ENCODE measurements around the gene RIMS3.

DNA sequence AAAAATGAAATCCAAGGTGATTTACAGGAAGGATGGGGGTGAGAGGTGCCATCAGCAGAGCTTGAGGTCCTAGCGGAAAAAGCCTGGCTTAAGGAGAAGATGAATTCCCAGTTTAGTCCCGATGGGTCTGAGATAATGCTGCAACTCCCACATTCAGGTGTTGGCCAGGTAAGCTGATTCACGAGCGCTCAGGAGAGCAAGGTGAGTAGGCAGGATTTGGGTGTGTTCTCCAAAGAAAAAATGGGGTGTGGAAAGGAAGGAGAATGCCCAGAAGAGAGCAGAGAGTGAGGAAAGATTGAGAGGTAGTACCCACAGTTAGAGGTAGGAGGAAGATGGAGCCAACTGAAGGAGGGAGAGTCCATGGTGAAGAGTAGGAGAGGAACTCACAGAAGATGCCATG, 12.5 kb downstream of the RIMS3 start:
- no peak for TF ChIP-seq POLR2A (IDR thresholded peaks at IDR 0.05)
- TF ChIP-seq, protein P1, sequence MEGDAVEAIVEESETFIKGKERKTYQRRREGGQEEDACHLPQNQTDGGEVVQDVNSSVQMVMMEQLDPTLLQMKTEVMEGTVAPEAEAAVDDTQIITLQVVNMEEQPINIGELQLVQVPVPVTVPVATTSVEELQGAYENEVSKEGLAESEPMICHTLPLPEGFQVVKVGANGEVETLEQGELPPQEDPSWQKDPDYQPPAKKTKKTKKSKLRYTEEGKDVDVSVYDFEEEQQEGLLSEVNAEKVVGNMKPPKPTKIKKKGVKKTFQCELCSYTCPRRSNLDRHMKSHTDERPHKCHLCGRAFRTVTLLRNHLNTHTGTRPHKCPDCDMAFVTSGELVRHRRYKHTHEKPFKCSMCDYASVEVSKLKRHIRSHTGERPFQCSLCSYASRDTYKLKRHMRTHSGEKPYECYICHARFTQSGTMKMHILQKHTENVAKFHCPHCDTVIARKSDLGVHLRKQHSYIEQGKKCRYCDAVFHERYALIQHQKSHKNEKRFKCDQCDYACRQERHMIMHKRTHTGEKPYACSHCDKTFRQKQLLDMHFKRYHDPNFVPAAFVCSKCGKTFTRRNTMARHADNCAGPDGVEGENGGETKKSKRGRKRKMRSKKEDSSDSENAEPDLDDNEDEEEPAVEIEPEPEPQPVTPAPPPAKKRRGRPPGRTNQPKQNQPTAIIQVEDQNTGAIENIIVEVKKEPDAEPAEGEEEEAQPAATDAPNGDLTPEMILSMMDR (IDR thresholded peaks at IDR 0.05): no peak
- TF ChIP-seq EP300 (IDR thresholded peaks at IDR 0.05): no peak
